Measurements from ENCODE around the gene NEDD4.
A peak's percentile ranks its signal among the peaks of the same experiment; 100 is the strongest.
"Not testable (repeated sequence)": the region's sequence is repeated elsewhere in the genome, so short reads cannot be mapped to it uniquely, and the experiment has no call there.

NEDD4 gene

DNA sequence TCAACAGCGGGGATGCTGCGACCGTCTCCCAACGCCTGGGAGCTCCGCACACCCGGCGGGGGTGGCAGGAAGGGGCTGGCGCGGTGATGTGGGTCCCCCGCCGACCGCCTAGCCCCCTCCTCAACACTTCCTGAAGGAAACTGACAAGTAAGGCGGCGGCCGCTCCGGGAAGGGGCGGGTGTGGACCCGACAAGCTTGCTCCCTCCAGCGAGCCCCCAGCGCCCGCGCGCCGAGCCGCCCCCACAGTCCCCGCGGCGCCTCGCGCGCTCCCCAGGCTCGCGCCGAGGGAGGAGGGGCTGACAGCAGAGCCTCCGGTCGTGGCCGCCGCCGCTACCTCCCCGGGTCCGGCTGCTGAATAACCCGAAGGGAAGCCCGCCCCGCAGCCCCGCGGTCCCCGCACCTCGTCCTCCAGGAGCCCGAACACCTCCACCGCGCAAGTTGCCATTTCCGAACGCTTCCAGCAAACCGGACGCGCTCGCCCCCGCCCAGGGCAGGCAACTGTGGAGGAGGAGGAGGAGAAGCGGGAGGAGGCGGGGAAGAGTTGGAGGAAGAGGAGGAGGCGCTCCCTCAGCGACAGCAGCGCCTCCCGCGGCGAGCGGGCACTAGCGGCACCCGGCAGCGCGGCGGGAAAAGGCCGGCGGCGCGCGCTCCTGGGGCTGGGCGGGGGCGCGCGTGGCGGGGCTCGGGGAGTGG is at the start of gene NEDD4:
NEDD4 (minus strand) TSS at position 502 of the 693 bp plus-strand sequence; CDS start at position 445, 57 bp downstream.
- peak; percentile 78 for DNase-seq

DNA sequence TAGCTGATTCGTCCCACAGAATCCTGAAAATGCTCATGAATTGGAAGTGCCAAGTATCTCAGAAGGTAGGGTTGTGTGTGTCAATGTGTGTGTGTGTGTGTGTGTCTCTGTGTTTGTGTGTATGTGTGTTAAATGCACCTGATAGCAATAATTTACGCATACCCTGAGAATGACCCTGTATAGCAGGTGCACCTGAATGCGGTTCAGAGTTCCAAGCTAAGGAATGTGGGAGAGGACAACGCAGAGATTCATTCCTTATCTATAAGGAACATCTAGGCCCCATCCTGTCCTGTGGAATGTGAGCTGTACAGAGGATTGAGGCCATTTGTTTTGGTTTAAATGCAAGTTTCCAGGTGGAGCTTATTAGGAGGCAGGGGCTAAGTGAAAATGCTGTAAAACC is 49.1 kb upstream of the NEDD4 start:
- no peak for DNase-seq

DNA sequence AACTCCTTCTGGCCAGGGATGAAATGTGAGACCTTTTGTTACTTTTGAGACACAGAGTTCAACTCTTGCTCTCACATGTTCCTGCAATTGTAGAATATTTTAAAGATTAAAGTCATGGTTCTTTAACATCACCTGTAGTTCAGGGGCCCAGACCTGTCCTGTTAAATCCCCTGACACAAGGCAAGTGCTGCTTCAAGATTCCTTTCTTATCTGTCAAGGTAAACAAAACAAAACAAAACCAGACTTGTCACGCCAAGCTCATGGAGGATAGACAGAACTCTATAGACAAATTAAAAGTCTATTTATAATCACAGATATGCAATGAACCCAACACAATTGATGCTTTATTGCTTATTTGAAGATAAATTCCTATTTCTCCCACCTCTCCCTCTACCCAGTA is 48.6 kb upstream of the NEDD4 start:
- no peak for DNase-seq

DNA sequence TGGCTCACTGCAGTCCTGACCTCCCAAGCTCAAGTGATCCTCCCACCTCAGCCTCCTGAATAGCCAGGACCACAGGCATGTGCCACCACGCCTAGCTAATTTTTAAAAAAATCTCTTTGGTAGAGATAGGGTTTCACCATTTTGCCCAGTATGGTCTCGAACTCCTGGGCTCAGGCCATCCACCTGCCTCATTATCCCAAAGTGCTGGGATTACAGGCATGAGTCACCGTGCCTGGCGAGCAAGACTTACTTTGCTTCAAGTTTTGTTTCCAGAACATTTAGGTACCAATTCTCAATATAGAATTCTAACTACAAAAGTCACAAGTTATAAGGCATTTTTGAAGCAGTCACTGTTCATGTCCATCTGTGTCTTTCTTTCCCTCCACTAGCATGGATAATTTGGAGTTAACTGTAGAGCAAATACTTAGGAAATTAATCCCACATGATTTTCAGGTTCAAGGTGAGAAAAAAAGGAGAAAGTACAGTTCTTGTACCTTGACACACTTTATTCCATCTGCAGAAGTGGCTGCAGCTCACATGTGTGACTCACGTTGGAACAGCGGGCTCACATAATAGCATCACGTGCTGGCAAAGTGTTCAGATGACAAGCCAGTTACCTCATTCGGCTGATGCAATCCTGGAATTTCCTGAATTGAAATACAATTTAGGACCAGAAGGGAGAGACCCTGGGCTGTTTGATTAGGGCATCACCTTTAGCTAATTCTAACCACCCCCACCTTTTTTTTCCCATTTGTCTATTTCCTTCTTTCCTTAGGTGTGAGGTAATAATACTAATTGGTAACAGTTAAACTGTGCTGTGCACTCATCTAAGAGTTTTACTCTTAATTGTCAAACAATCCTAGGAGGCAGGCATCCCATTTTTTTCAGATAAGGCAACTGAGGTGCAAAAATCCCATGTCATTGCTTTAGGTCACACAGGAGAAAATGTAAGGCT is 46.9 kb upstream of the NEDD4 start:
- DNase-seq: no peak

DNA sequence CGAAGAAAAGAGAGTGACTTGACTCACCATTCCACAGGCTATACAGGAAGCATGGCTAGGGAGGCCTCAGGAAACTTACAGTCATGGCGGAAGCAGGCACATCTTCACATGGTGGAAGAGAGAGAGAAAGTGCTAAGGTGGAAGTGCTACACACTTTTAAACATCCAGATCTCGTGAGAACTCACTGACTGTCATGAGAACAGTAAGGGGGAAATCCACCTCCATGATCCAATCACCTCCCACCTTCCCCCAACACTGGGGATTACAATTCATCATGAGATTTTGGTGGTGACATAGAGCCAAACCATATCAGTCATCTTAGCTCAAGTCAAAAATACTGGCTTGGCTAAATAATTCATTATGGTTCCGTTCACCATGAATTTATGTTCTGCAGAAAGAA is 45.3 kb upstream of the NEDD4 start:
- no peak for DNase-seq

DNA sequence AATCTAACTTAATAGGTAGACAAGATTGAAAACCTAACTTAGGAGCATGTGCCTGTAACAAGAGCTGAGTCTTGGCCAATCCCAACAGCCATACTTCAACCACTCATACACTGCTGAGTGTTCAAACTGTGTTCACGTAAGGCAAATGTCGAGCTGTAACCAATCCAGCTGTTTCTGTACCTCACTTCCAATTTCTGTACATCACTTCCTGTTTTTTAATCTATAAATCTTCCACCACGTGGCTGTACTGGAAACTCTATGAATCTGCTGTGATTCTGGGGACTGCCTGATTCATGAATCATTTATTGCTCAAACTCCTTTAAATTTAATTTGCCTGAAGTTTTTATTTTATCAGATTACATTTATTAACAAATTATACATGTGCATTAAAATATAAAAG is 44.6 kb upstream of the NEDD4 start:
- DNase-seq: no peak

DNA sequence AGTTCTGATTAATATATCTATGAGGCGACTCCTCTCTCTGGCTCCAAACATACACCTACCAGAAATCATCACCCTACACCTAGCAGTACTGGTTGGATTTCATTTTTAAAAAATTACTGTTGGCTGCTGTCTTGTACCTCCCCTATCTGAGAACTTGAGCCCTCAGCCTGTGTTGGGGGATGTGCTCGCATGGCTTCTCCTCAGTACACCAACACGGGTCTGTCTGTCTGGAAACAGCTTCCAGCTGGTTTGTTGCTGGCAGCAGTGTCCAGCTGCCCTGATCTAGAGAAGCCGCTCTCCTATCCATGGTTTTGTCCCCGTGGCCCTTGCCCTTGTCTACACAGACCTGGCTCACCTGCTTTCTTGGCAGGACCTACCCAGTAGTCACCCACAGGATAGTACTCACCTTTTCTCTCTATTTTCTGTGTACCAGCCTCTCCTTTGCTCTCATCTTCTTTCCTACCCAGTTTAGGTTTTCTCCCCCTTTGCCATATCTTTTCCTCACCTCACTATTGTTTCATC is 43.2 kb upstream of the NEDD4 start:
- no peak for DNase-seq

DNA sequence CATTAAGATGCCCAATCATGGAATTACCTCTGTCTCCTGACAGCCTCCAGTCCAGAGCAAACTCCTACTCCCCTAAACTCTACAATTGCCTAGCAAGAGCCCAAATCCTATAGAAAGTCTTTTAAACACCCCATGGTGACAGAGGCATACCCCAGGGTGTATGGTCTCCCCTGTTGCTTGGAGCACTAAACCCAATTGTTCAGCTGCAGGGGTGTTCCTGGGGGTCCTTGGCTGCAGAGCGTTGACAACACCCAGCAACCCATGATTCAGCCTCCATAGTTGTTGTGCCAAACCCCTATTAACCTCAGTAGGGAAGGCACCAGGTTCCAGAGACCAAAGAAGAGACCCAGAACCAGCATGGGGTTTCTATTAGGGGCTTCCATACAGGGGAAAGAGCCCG is 41.8 kb upstream of the NEDD4 start:
- no peak for DNase-seq

DNA sequence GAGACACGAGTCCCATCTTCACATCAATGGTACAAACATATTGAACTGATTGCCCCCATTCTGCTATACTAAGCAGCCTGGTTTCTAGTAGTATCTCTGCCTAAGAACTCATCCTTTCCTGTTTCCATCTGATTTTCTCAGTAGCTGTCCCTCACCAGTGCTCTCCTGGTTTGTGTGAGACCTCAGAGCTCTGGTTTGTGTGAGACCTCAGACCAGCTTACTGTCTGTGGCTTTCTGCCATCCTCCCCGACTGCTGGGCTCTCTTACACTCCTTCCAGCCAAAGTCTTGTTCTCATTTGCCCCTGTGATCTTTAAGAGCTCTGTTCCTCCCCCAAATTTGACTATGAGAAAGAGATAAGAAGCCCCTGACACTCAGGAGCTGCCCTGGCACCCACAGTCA is 41.1 kb upstream of the NEDD4 start:
- no peak for DNase-seq

DNA sequence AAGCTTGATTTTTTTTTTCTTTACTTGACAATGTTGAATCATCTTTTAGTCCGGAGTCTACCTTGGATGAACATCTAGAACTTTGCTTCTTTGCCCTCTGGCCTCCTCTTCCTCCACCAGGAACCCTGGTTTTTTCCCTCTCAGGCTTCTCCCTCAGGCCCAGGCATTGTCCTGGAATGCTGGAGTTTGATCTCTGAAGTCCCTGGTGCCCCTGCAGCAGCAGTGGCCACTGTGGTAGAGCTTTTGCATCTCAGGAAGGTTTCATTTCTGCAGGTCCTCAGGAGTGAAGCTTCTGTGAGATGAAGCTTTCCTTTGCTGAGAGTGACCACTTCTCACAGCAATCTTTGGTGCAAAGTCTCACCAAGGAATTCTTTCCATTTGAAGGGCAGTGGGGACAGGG is 39.0 kb upstream of the NEDD4 start:
- no peak for DNase-seq

DNA sequence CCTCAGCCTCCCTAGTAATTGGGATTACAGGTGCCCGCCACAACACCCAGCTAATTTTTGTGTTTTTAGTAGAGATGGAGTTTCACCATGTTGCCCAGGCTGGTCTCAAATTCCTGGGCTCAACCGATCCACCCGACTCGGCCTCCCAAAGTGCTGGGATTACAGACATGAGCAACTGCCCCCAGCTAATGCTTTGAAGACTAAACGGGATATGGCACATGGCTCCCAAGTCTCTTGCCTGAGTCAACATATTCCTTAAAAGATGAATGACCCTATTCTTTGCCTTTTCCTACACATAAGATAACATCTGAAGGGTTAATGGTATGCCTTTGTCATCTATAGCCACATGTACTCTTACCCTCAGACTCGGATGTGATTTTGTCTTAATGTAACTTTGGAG is 38.4 kb upstream of the NEDD4 start:
- DNase-seq: no peak

DNA sequence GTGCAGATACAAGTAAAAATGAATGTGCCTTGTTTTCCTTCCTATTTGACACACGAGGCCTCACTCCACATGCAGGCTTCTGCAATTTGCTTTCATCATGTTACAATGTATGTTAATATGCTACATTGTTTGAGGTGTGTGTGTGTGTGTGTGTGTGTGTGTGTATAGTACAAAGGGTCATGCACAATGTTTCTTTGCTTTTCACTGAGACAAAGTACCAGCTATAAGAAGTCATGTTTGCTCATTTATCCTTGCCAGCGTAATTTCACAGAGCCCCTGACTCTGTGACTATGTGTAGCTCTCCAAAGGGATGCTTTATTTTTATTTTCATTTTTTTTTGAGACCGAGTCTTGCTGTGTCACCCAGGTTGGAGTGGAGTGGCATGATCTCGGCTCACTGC is 38.0 kb upstream of the NEDD4 start:
- no peak for DNase-seq

DNA sequence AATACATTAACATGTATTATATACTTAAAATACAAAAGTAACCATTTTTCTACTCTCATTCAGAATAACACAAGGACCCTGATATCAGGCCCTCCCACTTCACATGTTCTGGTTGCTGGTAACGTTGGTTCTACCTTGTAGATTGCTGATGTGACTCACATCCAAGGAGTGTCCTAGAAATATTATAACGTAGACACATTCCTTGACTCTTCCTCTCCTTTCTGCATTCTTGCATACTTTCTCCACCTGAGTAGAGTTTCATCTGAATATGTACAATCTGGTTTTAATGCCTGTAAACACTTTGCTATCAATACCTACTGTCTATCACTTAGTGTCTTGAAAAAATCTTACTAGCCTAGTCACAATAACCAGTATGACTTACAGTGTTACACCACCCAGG is 35.0 kb upstream of the NEDD4 start:
- DNase-seq: no peak

DNA sequence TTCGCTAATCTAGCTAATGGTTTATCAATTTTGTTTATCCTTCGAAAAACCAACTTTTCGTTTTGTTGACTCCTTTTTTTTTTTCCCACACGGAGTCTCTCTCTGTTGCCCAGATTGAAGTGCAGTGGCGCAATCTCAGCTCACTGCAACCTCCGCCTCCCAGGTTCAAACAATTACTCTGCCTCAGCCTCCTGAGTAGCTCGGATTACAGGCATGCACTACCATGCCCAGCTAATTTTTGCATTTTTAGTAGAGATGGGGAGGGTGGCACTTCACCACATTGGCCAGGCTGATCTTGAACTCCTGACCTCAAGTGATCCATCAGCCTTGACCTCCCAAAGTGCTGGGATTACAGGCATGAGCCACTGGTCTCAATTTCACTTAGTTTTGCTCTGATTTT is 29.7 kb upstream of the NEDD4 start:
- not testable (repeated sequence) for DNase-seq

DNA sequence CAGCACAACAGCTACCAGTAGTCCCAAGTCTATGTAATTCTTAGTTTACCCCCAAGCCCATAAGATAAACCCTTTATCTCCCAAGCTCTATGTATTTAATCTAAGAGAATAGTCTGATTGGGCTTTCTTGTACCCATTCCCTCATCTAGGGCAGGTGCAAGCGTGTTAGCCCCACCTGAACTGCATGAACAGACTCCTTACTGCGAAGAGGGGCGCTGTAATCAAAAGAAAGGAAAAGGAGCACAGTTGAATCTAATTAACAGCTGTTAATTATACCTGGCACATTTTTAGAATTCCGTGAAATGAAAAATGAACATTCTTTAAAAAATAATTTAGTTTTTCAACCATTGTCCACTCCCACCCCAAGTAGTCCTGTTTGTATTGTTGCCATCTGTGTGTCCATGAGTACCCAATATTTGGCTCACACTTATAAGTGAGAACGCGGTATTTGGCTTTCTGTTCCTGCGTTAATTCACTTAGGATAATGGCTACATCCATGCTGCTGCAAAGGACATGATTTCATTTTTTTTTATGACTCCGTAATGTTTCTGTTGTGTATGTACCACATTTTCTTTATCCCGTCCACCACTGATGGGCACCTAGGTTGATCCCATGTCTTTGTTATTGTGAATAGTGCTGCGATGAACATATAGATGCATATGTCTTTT is 26.5 kb upstream of the NEDD4 start:
- no peak for DNase-seq

DNA sequence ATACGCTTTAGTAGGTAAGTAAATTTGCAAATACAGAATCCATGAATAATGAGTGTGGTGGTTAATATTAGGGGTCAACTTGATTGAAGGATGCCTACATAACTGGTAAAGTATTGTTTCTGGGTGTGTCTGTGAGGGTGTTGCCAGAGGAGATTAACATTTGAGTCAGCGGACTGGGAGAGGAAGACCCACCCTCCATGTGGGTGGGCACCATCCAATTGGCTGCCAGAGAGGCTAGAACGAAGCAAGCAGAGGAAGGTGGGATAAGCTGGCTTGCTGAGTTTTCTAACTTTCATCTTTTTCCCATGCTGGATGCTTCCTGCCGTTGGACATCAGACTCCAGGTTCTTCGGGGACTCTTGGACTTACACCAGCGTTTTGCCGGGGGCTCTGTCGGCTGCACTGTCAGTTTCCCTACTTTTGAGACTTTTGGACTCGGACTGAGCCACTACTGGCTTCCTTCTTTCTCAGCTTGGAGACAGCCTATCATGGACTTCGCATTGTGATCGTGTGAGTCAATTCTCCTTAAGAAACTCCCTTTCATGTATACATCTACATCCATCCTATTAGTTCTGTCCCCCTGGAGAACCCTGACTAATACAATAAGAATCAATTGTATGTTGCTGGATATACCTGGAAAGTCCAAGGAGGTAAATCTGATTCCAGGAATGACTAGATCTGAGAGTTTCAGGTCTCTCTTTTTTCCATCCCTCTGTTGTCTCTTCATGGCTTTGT is 25.8 kb upstream of the NEDD4 start:
- no peak for DNase-seq

DNA sequence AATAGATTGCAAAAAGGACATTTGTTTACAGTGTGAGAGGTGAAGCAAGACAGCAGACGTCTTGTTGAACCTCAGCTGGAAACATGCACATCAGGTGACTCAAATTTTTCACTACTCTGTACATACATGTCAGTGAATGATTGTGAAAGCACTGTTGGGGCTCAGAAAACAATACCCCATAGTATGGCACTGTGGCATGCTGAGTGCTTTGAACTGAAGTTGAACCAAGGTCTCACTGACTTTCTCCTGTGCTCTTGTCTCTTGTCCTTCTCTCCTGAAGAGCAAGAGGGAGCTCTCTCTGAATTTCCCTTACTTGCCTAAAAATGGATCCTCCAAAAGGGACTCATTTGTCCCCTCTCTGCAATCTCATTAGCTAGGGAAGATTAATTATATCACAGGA is 24.5 kb upstream of the NEDD4 start:
- no peak for DNase-seq

DNA sequence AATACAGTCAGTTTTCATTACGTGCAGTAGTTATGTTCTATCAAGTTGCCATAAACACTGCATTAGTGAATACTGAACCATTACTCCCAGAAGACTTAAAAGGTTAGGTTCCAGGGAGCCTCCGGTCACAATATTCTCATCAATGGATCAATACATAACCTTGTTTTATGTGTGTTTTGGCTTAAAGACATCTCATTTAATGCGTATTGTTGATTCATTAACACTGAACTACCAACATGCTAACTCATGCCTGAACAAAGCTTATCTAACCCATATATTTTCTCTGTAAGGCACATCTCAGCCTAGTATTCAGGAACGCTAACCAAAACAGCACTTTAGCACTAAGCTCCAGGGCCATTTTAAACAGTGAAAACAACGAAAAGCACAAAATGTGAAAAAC is 24.1 kb upstream of the NEDD4 start:
- no peak for DNase-seq

DNA sequence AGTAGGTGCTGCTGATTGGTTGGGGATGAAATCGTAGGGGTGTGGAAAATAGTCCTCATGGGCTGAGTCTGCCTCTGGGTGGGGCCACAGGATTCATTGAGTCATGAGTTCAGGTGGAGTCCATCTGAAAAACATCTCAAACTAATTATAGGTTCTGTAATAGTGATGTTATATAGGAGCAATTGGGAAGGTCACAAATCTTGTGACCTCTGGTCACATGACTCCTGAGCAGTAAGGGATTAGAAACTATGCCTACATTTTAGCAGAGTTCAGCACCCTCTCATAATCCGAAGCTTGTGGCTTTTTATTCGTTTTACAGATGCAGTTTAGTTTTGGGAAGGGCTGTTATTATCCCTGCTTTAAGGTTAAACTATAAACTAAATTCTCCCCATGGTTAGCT is 22.9 kb upstream of the NEDD4 start:
- no peak for DNase-seq

DNA sequence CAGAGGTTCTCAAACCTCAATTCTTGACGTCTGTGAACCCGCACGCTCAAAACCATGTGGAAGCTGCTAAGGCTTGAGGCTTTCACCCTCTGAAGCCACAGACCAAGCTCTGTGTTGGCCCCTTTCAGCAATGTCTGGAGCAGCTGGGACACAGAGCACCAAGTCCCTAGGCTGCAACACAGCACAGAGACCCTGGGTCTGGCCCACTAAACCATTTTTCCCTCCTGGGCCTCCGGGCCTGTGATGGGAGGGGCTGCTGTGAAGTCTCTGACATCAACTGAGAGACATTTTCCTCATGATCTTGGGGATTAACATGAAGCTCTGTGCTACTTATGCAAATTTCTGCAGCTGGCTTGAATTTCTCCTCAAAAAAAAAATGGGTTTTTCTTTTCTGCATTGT is 21.3 kb upstream of the NEDD4 start:
- no peak for DNase-seq

DNA sequence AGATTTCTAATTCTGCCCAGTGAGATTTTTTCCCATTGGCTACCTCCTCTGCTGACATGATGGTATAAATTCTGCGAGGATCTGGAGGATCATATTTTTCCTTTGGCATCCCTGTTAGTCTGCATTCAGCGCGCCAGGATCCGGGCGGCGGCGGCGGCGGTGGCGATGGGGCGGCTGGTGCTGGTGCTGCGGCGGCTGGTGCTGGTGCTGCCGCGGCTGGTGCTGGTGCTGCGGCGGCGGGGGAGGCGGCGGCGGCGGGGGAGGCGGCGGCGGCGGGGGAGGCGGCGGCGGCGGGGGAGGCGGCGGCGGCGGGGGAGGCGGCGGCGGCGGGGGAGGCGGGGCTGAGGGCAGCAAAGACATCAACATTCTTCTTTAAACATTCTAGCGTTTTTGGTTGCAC is 13.6 kb upstream of the NEDD4 start:
- DNase-seq: not testable (repeated sequence)

DNA sequence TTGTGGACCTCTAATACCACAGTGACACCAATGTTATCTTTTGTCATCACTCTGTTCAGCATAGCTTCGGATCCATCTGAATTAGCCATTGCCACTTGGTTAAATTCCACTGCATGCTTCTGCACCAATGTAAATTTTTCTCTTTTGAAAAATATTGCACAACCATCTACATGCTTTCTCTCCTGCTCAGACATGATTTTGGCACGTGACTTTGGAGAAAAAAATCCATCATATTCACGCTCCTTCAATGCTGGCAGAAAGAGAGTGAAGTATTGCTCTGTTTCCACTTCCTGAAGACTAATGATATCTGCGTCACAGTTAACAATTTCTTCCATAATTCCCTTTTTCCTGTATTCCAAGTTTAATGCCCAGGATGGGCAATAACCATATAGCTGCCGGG is 13.0 kb upstream of the NEDD4 start:
- not testable (repeated sequence) for DNase-seq

DNA sequence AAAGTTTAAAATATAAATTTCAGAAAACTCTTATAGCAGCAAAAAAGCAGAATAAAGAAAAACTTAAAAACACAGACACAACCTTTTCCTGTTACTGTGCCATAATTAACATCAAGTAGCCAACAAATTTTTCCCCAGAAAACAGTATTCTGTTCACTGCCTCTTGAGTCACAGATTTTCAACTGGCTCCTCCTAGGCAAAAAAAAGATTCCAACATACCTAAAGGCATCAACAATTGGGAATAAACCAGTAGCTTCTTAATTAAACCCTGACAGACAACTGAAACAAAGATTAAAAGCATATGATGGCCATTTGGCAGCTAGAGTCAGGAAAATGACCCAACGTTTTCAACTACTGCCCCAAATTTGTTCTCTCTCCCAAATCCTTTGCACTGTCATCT is 10.9 kb upstream of the NEDD4 start:
- not testable (repeated sequence) for DNase-seq
